ENCODE measurements around the gene RIPOR3.
"Not testable (repeated sequence)": the region's sequence is repeated elsewhere in the genome, so short reads cannot be mapped to it uniquely, and the experiment has no call there.

RIPOR3 gene

GRCh38 chr20:50704514-50704913, 13.2 kb upstream of the RIPOR3 start:
- H3K4me3 ChIP-seq (ENCODE audit: low read depth in 1 of 5, low read length in 5 of 5): no peak overlapping the region
- H3K27me3 ChIP-seq (ENCODE audit: control insufficient read depth in 5 of 5, insufficient read depth in 4 of 5, low read length in 5 of 5): peaks cover 0 to 3% (median 2%) of the 10 kb centered on the region in 5 donors
- H3K36me3 ChIP-seq (ENCODE audit: control insufficient read depth in 5 of 5, insufficient read depth in 5 of 5, low read length in 5 of 5): no peaks in the 10 kb centered on the region
- no peaks in the 10 kb centered on the region for H3K4me1 ChIP-seq (ENCODE audit: control insufficient read depth in 5 of 5, insufficient read depth in 5 of 5, low read length in 5 of 5)
- H3K27ac ChIP-seq (ENCODE audit: low read depth, low read length): no peak overlapping the region
- no peaks in the 10 kb centered on the region for H3K9me3 ChIP-seq (ENCODE audit: control insufficient read depth in 5 of 5, low read length in 5 of 5)
- H3K9ac ChIP-seq (ENCODE audit: low read length in 5 of 5): no peak overlapping the region

DNA sequence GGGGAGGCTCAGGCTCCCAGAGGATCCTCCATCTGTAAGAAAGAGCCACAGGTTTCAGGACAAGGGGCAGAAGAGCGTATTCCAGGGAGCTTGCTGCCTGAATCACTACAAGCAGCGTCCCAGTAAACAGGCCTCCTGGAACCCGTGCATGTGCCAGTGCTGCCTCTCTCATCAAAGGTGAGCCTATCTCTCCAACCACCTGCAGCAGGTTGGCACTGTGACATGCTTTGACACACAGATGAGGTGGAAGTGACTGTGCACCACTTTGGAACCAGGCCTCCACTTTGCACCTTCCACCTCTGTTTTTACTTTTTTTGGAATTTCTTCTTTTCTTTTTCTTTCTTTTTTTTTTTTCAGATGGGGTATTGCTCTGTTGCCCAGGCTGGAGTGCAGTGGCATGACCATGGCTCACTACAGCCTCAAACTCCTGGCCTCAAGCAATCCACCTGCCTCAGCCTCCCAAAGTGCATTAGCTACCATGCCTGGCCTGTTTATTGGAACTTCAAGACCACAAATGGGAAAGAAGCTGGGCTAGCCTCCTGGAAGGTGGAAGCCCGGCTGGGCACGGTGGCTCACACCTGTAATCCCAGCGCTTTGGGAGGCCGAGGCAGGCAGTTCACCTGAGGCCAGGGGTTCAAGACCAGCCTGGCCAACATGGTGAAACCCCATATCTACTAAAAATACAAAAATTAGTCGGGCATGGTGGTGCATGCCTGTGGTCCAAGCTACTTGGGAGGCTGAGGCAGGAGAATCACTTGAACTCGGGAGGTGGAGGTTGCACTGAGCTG, 12.5 kb upstream of the RIPOR3 start:
- not testable (repeated sequence) for H3K4me3 ChIP-seq (ENCODE audit: low read depth in 1 of 5, low read length in 5 of 5); H3K9ac ChIP-seq (ENCODE audit: low read length in 5 of 5); H3K27me3 ChIP-seq (ENCODE audit: control insufficient read depth in 5 of 5, insufficient read depth in 4 of 5, low read length in 5 of 5); H3K27ac ChIP-seq (ENCODE audit: low read depth, low read length); H3K36me3 ChIP-seq (ENCODE audit: control insufficient read depth in 5 of 5, insufficient read depth in 5 of 5, low read length in 5 of 5); H3K4me1 ChIP-seq (ENCODE audit: control insufficient read depth in 5 of 5, insufficient read depth in 5 of 5, low read length in 5 of 5); H3K9me3 ChIP-seq (ENCODE audit: control insufficient read depth in 5 of 5, low read length in 5 of 5)

DNA sequence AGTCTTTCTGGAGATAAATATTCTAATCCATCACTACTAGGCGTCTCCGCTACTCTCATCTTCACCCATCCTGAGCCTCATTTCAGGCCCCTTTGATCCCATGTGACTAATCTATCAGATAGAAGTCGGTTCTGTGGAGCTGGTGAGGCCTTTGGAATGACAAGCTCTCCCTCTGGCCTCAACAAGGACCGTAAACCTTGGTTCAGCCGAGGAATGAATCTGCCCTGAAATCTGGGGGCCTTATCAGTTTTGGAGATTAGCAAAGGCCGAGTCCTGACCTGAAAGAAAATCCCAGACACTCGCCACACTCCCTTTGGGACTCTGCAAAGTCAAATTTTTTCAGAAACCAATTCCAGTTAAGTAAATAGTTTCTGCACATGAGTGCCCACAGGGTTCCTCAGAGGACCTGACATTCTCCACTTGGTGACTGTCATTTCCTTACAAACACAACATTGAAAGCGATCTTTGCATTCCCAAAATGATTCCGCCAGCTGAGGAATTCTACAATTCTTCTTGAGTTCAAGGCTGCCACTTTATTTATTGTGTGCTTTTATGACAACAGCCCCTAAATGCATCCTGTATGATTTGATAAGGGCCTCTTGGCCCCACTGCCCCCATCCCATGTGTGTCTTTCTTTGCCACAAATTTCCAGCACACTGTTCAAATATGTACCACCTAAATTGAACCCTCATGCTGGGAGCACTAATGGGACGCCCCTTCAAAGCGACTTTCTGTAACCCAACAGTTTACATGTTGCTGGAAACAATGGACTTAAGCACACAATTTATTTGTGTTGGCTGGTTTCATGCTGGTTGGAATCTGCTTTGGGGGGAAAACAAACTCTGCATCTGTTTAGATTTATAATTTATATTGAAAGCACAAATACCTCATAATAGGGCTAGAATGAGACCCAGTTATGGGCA, 10.0 kb upstream of the RIPOR3 start:
- no peaks in the 10 kb centered on the region for H3K9me3 ChIP-seq (ENCODE audit: control insufficient read depth in 5 of 5, low read length in 5 of 5)
- H3K4me3 ChIP-seq (ENCODE audit: low read depth in 1 of 5, low read length in 5 of 5): no peak overlapping the region
- H3K4me1 ChIP-seq (ENCODE audit: control insufficient read depth in 5 of 5, insufficient read depth in 5 of 5, low read length in 5 of 5): no peaks in the 10 kb centered on the region
- H3K27ac ChIP-seq (ENCODE audit: low read depth, low read length): no peak overlapping the region
- H3K36me3 ChIP-seq (ENCODE audit: control insufficient read depth in 5 of 5, insufficient read depth in 5 of 5, low read length in 5 of 5): no peaks in the 10 kb centered on the region
- H3K27me3 ChIP-seq (ENCODE audit: control insufficient read depth in 5 of 5, insufficient read depth in 4 of 5, low read length in 5 of 5): peaks cover 0 to 5% (median 2%) of the 10 kb centered on the region in 5 donors
- no peak overlapping the region for H3K9ac ChIP-seq (ENCODE audit: low read length in 5 of 5)

DNA sequence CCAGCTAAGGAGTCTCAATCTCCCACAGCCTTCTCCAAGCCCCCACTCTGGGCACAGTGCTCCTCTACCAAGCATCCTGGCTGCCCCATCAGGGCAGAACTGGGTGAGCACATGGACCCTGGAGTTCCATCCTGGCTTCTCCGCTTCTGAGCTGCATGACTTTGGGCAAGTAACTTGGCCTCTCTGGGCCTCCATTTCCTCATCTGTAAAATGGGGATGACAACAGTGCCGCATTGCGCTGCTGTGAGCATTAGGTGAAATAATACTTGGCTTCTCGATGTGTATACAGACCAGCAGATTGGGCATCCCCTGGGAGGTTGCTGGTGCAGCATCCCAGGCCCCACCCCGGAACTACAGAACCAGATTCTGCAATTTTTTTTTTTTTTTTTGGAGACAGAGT, 8.3 kb upstream of the RIPOR3 start:
- Histone ChIP-seq H3K27ac (ENCODE audit: low read depth, low read length) (no peak overlapping the region), H3K27me3 (ENCODE audit: control insufficient read depth in 5 of 5, insufficient read depth in 4 of 5, low read length in 5 of 5) (peaks cover 0 to 5% (median 2%) of the 10 kb centered on the region in 5 donors), H3K4me3 (ENCODE audit: low read depth in 1 of 5, low read length in 5 of 5) (no peak overlapping the region), H3K4me1 (ENCODE audit: control insufficient read depth in 5 of 5, insufficient read depth in 5 of 5, low read length in 5 of 5) (peaks cover 0 to 6% (median 0%) of the 10 kb centered on the region in 5 donors), H3K9ac (ENCODE audit: low read length in 5 of 5) (no peak overlapping the region), H3K36me3 (ENCODE audit: control insufficient read depth in 5 of 5, insufficient read depth in 5 of 5, low read length in 5 of 5) (no peaks in the 10 kb centered on the region), H3K9me3 (ENCODE audit: control insufficient read depth in 5 of 5, low read length in 5 of 5) (no peaks in the 10 kb centered on the region)

- not testable (repeated sequence) for H3K27ac ChIP-seq (ENCODE audit: low read depth, low read length); H3K4me3 ChIP-seq (ENCODE audit: low read depth in 1 of 5, low read length in 5 of 5); H3K27me3 ChIP-seq (ENCODE audit: control insufficient read depth in 5 of 5, insufficient read depth in 4 of 5, low read length in 5 of 5); H3K36me3 ChIP-seq (ENCODE audit: control insufficient read depth in 5 of 5, insufficient read depth in 5 of 5, low read length in 5 of 5); H3K9me3 ChIP-seq (ENCODE audit: control insufficient read depth in 5 of 5, low read length in 5 of 5); H3K9ac ChIP-seq (ENCODE audit: low read length in 5 of 5)
- peaks cover 0 to 14% (median 5%) of the 10 kb centered on the region in 5 donors for H3K4me1 ChIP-seq (ENCODE audit: control insufficient read depth in 5 of 5, insufficient read depth in 5 of 5, low read length in 5 of 5)
Observed at GRCh38 chr20:50698255-50698654, 6.9 kb upstream of the RIPOR3 start.

DNA sequence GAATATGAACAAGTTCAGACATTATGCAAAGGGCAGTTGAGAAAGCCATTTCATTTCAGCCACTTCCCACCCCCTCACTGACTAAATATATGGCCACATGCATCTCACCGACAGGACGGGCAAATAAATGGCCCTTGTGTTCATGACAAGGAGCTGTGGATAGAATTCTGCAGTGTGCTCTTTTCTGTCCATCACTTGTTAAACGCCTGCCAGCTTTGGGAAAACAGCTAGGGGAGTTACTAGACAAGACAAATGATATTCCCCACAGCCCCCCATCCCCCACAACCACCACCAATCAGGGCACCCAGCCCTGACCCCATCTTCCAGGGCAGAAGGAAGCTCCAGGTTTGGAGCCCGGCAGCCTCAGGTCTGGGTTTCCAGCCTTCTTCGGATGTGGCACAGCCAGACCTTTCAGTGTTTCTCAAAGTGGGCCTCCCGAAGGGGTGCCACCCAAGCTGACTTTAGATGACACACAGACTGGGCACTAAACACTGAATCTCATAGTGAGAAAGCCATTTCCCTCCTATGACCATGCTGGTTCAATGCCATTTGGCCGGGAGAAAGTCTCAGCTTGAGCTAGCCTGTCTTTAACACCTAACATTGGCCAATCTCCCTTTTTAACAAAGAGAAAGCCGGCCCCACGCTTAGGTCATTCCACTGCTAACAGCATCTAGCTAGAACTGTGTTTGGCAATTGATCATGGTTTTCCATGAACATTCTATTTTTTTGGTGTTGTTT, 4.0 kb upstream of the RIPOR3 start:
- Histone ChIP-seq H3K36me3 (ENCODE audit: control insufficient read depth in 5 of 5, insufficient read depth in 5 of 5, low read length in 5 of 5) (no peaks in the 10 kb centered on the region), H3K27me3 (ENCODE audit: control insufficient read depth in 5 of 5, insufficient read depth in 4 of 5, low read length in 5 of 5) (peaks cover 0 to 27% (median 13%) of the 10 kb centered on the region in 5 donors), H3K27ac (ENCODE audit: low read depth, low read length) (no peak overlapping the region), H3K9ac (ENCODE audit: low read length in 5 of 5) (no peak overlapping the region), H3K4me1 (ENCODE audit: control insufficient read depth in 5 of 5, insufficient read depth in 5 of 5, low read length in 5 of 5) (peaks cover 6 to 38% (median 22%) of the 10 kb centered on the region in 5 donors), H3K9me3 (ENCODE audit: control insufficient read depth in 5 of 5, low read length in 5 of 5) (no peaks in the 10 kb centered on the region), H3K4me3 (ENCODE audit: low read depth in 1 of 5, low read length in 5 of 5) (no peak overlapping the region)

DNA sequence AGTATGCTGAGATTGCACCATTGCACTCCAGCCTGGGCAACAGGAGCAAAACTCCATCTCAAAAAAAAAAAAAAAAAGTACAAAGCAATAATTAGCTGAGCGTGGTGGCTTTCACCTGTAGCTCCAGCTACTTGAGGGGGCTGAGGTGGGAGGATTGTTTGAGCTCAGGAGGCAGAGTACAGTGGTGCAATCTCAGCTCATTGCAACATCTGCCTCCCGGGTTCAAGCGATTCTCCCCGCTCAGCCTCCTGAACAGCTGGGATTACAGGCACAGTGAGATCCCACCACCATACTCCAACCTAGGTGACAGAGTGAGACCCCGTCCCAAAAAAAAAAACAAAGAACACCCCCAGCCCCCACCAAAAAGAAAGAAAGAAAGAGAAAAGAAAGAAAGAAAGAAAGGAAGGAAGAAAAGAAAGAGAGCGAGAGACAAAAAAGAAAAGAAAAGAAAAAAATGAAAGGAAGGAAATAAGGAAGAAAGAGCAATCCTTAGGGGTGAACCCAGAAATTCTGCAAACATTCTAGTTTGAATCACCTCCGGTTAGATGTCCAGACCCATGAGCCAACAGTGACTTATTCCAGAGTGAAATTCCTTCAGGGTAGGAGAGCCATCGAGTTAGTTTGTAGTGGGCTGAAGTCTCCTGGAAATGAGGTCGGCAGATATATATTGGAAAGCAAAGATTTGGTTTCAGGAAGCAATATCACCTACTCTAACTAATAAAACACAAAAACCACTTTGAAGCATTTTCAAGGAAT, 3.2 kb upstream of the RIPOR3 start:
- no peak overlapping the region for H3K9ac ChIP-seq (ENCODE audit: low read length in 5 of 5)
- H3K36me3 ChIP-seq (ENCODE audit: control insufficient read depth in 5 of 5, insufficient read depth in 5 of 5, low read length in 5 of 5): no peaks in the 10 kb centered on the region
- peaks cover 0 to 27% (median 13%) of the 10 kb centered on the region in 5 donors for H3K27me3 ChIP-seq (ENCODE audit: control insufficient read depth in 5 of 5, insufficient read depth in 4 of 5, low read length in 5 of 5)
- H3K27ac ChIP-seq (ENCODE audit: low read depth, low read length): no peak overlapping the region
- no peak overlapping the region for H3K4me3 ChIP-seq (ENCODE audit: low read depth in 1 of 5, low read length in 5 of 5)
- peaks cover 10 to 45% (median 29%) of the 10 kb centered on the region in 5 donors for H3K4me1 ChIP-seq (ENCODE audit: control insufficient read depth in 5 of 5, insufficient read depth in 5 of 5, low read length in 5 of 5)
- H3K9me3 ChIP-seq (ENCODE audit: control insufficient read depth in 5 of 5, low read length in 5 of 5): no peaks in the 10 kb centered on the region

DNA sequence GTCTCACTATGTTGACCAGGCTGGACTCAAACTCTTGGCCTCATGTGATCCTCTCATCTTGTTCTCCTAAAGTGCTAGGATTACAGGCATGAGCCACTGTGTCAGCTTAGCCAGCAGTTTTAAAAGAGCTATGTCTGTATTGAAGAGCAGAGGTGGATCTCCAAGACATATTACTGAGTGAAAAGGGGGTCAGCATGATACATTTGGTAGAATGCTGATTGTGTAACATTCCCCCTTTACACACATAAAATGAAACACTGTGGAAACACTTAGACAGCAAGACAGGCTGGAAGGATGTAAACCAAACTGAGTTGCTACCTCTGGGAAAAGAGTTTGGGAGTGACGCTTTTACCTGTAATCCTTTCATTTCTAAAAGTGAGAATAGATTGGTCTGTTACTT, 1.7 kb upstream of the RIPOR3 start:
- Histone ChIP-seq H3K4me1 (ENCODE audit: control insufficient read depth in 5 of 5, insufficient read depth in 5 of 5, low read length in 5 of 5) (peaks cover 10 to 46% (median 31%) of the 10 kb centered on the region in 5 donors), H3K36me3 (ENCODE audit: control insufficient read depth in 5 of 5, insufficient read depth in 5 of 5, low read length in 5 of 5) (no peaks in the 10 kb centered on the region)

GRCh38 chr20:50692552-50692933, 1.2 kb upstream of the RIPOR3 start:
- Histone ChIP-seq H3K27ac (ENCODE audit: low read depth, low read length) (no peak overlapping the region), H3K9me3 (ENCODE audit: control insufficient read depth in 5 of 5, low read length in 5 of 5) (no peaks in the 10 kb centered on the region), H3K4me3 (ENCODE audit: low read depth in 1 of 5, low read length in 5 of 5) (no peak overlapping the region)

More for the DNA sequence above, 1.7 kb upstream of the RIPOR3 start:
- Histone ChIP-seq H3K27me3 (ENCODE audit: control insufficient read depth in 5 of 5, insufficient read depth in 4 of 5, low read length in 5 of 5) (peaks cover 0 to 27% (median 13%) of the 10 kb centered on the region in 5 donors), H3K9me3 (ENCODE audit: control insufficient read depth in 5 of 5, low read length in 5 of 5) (no peaks in the 10 kb centered on the region), H3K9ac (ENCODE audit: low read length in 5 of 5) (no peak overlapping the region), H3K4me3 (ENCODE audit: low read depth in 1 of 5, low read length in 5 of 5) (no peak overlapping the region), H3K27ac (ENCODE audit: low read depth, low read length) (peak overlapping the region; percentile 10)

More at GRCh38 chr20:50692552-50692933, 1.2 kb upstream of the RIPOR3 start:
- Histone ChIP-seq H3K36me3 (ENCODE audit: control insufficient read depth in 5 of 5, insufficient read depth in 5 of 5, low read length in 5 of 5) (no peaks in the 10 kb centered on the region), H3K9ac (ENCODE audit: low read length in 5 of 5) (no peak overlapping the region), H3K27me3 (ENCODE audit: control insufficient read depth in 5 of 5, insufficient read depth in 4 of 5, low read length in 5 of 5) (peaks cover 0 to 27% (median 13%) of the 10 kb centered on the region in 5 donors), H3K4me1 (ENCODE audit: control insufficient read depth in 5 of 5, insufficient read depth in 5 of 5, low read length in 5 of 5) (peaks cover 10 to 46% (median 31%) of the 10 kb centered on the region in 5 donors)
